Fibroblast of lung (primary cell): Measurements from ENCODE around the gene RAB17. TPM values are rescaled to one million over a fixed set of nuclear protein-coding genes. Genes with fewer than 3 reads are reported as not detected.

ENCODE experiments used
- DNase-seq, 2 donors: peaks; one replicate each; pipeline versions ENCODE4 v3.0.0 to v3.0.0-alpha.2; 2010; ENCODE audit warnings: low read depth in 2 of 2
- H2AFZ ChIP-seq: 2 replicates; pipeline ENCODE4 v1.5.1; 2012; ENCODE audit warnings: low read length, control low read depth, inconsistent platforms
- H3K27ac ChIP-seq: 2 replicates; pipeline ENCODE4 v1.5.1; 2011; ENCODE audit warnings: low read length, control low read depth; ENCODE audit not compliant: insufficient read depth
- H3K27me3 ChIP-seq: 2 replicates; pipeline ENCODE4 v1.5.1; 2011; ENCODE audit warnings: mild to moderate bottlenecking, low read length; ENCODE audit not compliant: control insufficient read depth, insufficient read depth
- H3K36me3 ChIP-seq: 2 replicates; pipeline ENCODE4 v1.5.1; 2011; ENCODE audit warnings: low read length; ENCODE audit not compliant: control insufficient read depth, insufficient read depth
- H3K4me1 ChIP-seq: 2 replicates; pipeline ENCODE4 v1.5.1; 2011; ENCODE audit warnings: low read length; ENCODE audit not compliant: control insufficient read depth, insufficient read depth; ENCODE audit errors: extremely low read depth
- H3K4me2 ChIP-seq: 2 replicates; pipeline ENCODE4 v1.5.1; 2011; ENCODE audit warnings: low read length, control low read depth; ENCODE audit not compliant: insufficient read depth; ENCODE audit errors: extremely low read depth
- H3K4me3 ChIP-seq, 4 experiments: fragments of 200-600 bp in 1 of 4; sonication (generic) in 1 of 4; replicated peaks in 1 of 4; 2 replicates each; pipeline ENCODE4 v1.5.1; 2011 to 2016; ENCODE audit warnings: low read length in 4 of 4, low read depth in 3 of 4, mild to moderate bottlenecking in 3 of 4, control low read depth in 2 of 4, inconsistent platforms in 1 of 4, mixed read lengths in 1 of 4; ENCODE audit not compliant: insufficient read depth in 1 of 4; ENCODE audit errors: control extremely low read depth in 1 of 4
- H3K79me2 ChIP-seq: 2 replicates; pipeline ENCODE4 v1.5.1; 2012; ENCODE audit warnings: mild to moderate bottlenecking, low read length, inconsistent platforms; ENCODE audit not compliant: control insufficient read depth, insufficient read depth
- H3K9ac ChIP-seq: 2 replicates; pipeline ENCODE4 v1.5.1; 2011; ENCODE audit warnings: mild to moderate bottlenecking, low read length, control low read depth; ENCODE audit not compliant: insufficient read depth
- H3K9me3 ChIP-seq: 2 replicates; pipeline ENCODE4 v1.5.1; 2012; ENCODE audit warnings: low read depth, low read length; ENCODE audit not compliant: control insufficient read depth, insufficient read depth
- H4K20me1 ChIP-seq: 2 replicates; pipeline ENCODE4 v1.5.1; 2011; ENCODE audit warnings: low read length; ENCODE audit not compliant: control insufficient read depth, insufficient read depth; ENCODE audit errors: extremely low read depth
- CTCF ChIP-seq, 2 donors: IDR thresholded peaks in 1 of 2; conservative IDR thresholded peaks in 1 of 2; 1 replicate in 1 of 2; 2 replicates in 1 of 2; pipeline ENCODE4 v1.5.1; 2011 to 2012; ENCODE audit warnings: low read length in 2 of 2, control low read depth in 1 of 2, inconsistent platforms in 1 of 2, low read depth in 1 of 2, mild to moderate bottlenecking in 1 of 2
- EZH2 ChIP-seq: IDR thresholded peaks from 2 replicates; pipeline ENCODE4 v1.5.1; 2012; ENCODE audit warnings: low read length, control low read depth, mild to moderate bottlenecking; ENCODE audit errors: missing control alignments
- polyA plus RNA-seq, 2 donors: library from polyadenylated mRNA; depleted of rRNA in 1 of 2; stranded (reverse) in 1 of 2; unstranded in 1 of 2; fragments of >200 nt; gene quantifications; 2 replicates each; pipeline ENCODE4 v1.2.1, GENCODE V29; 2011 to 2012; ENCODE audit warnings: missing spikeins in 1 of 2
- total RNA-seq: library from RNA; depleted of rRNA; stranded (reverse); fragments of >200 nt; gene quantifications from 2 replicates; pipeline ENCODE4 v1.2.1, GENCODE V29; 2014

Gene RAB17
- total and polyA plus RNA-seq, 2 donors (not counting 1 experiment from before 2014, with no cell fraction given), result 0.17 to 0.22 TPM

DNA sequence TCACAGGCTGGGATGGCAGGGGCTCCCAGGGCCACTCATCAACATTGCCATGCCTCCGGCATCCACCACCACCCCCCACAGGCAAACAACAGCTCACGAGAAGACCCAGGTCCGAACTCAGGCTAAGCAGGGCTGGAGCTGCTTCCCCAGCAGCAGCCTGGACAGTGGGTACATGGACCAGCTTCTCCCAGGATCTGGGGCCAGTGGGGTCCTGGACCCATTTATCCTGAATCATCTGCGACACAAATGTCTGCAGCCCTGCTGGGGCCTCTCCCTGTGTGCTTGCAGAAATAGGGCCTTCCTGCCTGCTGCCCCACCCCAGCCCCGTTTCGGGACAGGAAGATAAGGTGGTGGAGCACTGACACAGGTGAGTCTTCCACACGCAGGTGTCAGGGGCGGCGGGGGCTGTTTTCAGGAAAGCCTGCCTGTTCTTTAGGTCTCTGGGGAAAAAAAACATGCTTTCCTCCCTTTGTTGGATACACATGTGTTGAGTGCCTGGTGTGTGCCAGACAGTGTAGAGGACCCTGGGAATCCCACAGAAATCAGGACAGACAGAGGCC, 19.7 kb downstream of the RAB17 start:
- no peaks in the 10 kb centered on the region for H3K9me3 ChIP-seq
- no peak overlapping the region for H3K4me3 ChIP-seq
- no peaks in the 10 kb centered on the region for H4K20me1 ChIP-seq
- H3K27me3 ChIP-seq, result no peaks in the 10 kb centered on the region
- TF ChIP-seq CTCF (conservative IDR thresholded peaks at IDR 0.05 in 1 of 2, IDR thresholded peaks at IDR 0.05 in 1 of 2; ENCODE audit: low read depth in 1 of 2, low read length in 2 of 2) (no peak), EZH2 (no peak)
- no peak overlapping the region for H3K9ac ChIP-seq
- peaks cover 2% of the 10 kb centered on the region for H3K4me1 ChIP-seq
- no peak for DNase-seq
- H3K79me2 ChIP-seq, result no peaks in the 10 kb centered on the region
- no peaks in the 10 kb centered on the region for H3K36me3 ChIP-seq
- H2AFZ ChIP-seq, result no peak overlapping the region
- H3K27ac ChIP-seq, result no peak overlapping the region
- no peak overlapping the region for H3K4me2 ChIP-seq

DNA sequence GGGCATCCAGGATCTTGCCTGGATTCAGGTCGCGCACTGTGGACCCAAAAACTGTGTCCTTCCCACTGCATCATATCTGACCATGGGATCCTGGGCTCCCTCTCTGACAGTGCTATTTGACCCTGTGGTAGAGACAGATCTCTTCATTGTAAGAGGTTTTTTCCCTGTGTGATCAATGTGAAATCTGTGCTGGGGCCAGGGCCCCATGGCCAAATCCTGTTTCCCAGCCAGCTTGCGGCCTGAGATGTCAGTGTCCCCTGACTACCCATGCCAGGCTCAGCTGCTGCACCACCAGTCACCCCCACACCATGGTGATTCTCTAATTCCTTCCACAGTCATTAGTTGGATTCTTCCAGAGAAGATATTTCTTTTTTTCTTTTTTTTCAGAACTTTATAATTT, 20.6 kb downstream of the RAB17 start:
- Histone ChIP-seq H3K27ac (no peak overlapping the region), H3K9ac (no peak overlapping the region), H3K36me3 (no peaks in the 10 kb centered on the region), H3K9me3 (no peaks in the 10 kb centered on the region), H3K27me3 (no peaks in the 10 kb centered on the region), H3K79me2 (no peaks in the 10 kb centered on the region), H4K20me1 (no peaks in the 10 kb centered on the region), H2AFZ (no peak overlapping the region), H3K4me2 (no peak overlapping the region), H3K4me1 (peaks cover 2% of the 10 kb centered on the region), H3K4me3 (no peak overlapping the region)
- TF ChIP-seq CTCF (conservative IDR thresholded peaks at IDR 0.05 in 1 of 2, IDR thresholded peaks at IDR 0.05 in 1 of 2; ENCODE audit: low read depth in 1 of 2, low read length in 2 of 2), result no peak
- no peak for TF ChIP-seq EZH2
- DNase-seq, result no peak

GRCh38 chr2:237569041-237569440, 21.5 kb downstream of the RAB17 start:
- Histone ChIP-seq H2AFZ (no peak overlapping the region), H3K4me1 (peaks cover 2% of the 10 kb centered on the region), H4K20me1 (no peaks in the 10 kb centered on the region), H3K4me2 (no peak overlapping the region), H3K36me3 (no peaks in the 10 kb centered on the region), H3K9me3 (no peaks in the 10 kb centered on the region), H3K4me3 (no peak overlapping the region), H3K27me3 (no peaks in the 10 kb centered on the region), H3K9ac (no peak overlapping the region), H3K27ac (no peak overlapping the region), H3K79me2 (no peaks in the 10 kb centered on the region)
- TF ChIP-seq EZH2 (no peak), CTCF (conservative IDR thresholded peaks at IDR 0.05 in 1 of 2, IDR thresholded peaks at IDR 0.05 in 1 of 2; ENCODE audit: low read depth in 1 of 2, low read length in 2 of 2) (no peak)
- DNase-seq, result no peak
